WTC11 (cell line): ENCODE results near the gene TBC1D24. TPM values are rescaled to one million over a fixed set of nuclear protein-coding genes. Genes with fewer than 3 reads are reported as not detected.

ENCODE experiments used
- ATAC-seq: fragments of 200-7000 bp; cut with Tn5 transposase; 2 replicates; pipeline ENCODE4 v1.10.0; 2021; ENCODE audit warnings: mild to moderate bottlenecking, moderate library complexity
- CTCF ChIA-PET: fragments of 300-600 bp; sonication (Branson Sonifier 250); formaldehyde crosslinking; loops from one replicate; lab custom pipeline; 2021; ENCODE audit warnings: antibody characterized with exemption; lab: Charles Lee
- POLR2A ChIA-PET: fragments of 350-600 bp; sonication (Branson Sonifier 250); formaldehyde crosslinking; loops from one replicate; lab custom pipeline; 2021; ENCODE audit warnings: antibody characterized with exemption; lab: Charles Lee
- DNase-seq: peaks from one replicate; pipeline ENCODE4 v3.0.0; 2021; ENCODE audit warnings: low spot score
- H3K27ac Mint-ChIP-seq: 2 replicates; pipeline ENCODE4 v1.8.0; 2021; ENCODE audit warnings: mixed read lengths
- H3K27me3 Mint-ChIP-seq: 2 replicates; pipeline ENCODE4 v1.8.0; 2021; ENCODE audit warnings: low read depth, mild to moderate bottlenecking, moderate library complexity, mixed read lengths
- H3K36me3 Mint-ChIP-seq: 2 replicates; pipeline ENCODE4 v1.8.0; 2021; ENCODE audit warnings: mixed read lengths
- H3K4me1 Mint-ChIP-seq: 2 replicates; pipeline ENCODE4 v1.8.0; 2022; ENCODE audit warnings: mixed read lengths
- H3K4me3 Mint-ChIP-seq: 2 replicates; pipeline ENCODE4 v1.8.0; 2021; ENCODE audit warnings: mild to moderate bottlenecking, moderate library complexity, mixed read lengths
- H3K9me3 Mint-ChIP-seq: 2 replicates; pipeline ENCODE4 v1.8.0; 2021; ENCODE audit warnings: mixed read lengths
- E2F1 ChIP-seq: sonication (generic); formaldehyde crosslinking; IDR thresholded peaks from 2 replicates; pipeline ENCODE4 v1.8.0; 2022; ENCODE audit warnings: mild to moderate bottlenecking, missing genetic modification reagents
- E2F4 ChIP-seq: sonication (generic); formaldehyde crosslinking; IDR thresholded peaks from 2 replicates; pipeline ENCODE4 v1.8.1; 2022; ENCODE audit warnings: low read depth, mild to moderate bottlenecking, moderate library complexity, missing genetic modification reagents, borderline replicate concordance
- E2F5 ChIP-seq: sonication (generic); formaldehyde crosslinking; IDR thresholded peaks from 2 replicates; pipeline ENCODE4 v1.8.1; 2022; ENCODE audit warnings: mild to moderate bottlenecking, moderate library complexity, missing genetic modification reagents
- ESRRA ChIP-seq: sonication (generic); formaldehyde crosslinking; IDR thresholded peaks from 2 replicates; pipeline ENCODE4 v1.8.1; 2022; ENCODE audit warnings: mild to moderate bottlenecking, missing genetic modification reagents, borderline replicate concordance
- ETV6 ChIP-seq: sonication (generic); formaldehyde crosslinking; IDR thresholded peaks from 2 replicates; pipeline ENCODE4 v1.8.1; 2022; ENCODE audit warnings: mild to moderate bottlenecking, missing genetic modification reagents
- JUN ChIP-seq: sonication (generic); formaldehyde crosslinking; IDR thresholded peaks from 2 replicates; pipeline ENCODE4 v1.8.0; 2023; ENCODE audit warnings: mild to moderate bottlenecking, missing genetic modification reagents
- KAT7 ChIP-seq: sonication (generic); formaldehyde crosslinking; IDR thresholded peaks from 2 replicates; pipeline ENCODE4 v1.8.1; 2023; ENCODE audit warnings: missing genetic modification reagents, mild to moderate bottlenecking, borderline replicate concordance
- MLX ChIP-seq: sonication (generic); formaldehyde crosslinking; IDR thresholded peaks from 2 replicates; pipeline ENCODE4 v1.8.1; 2023; ENCODE audit warnings: mild to moderate bottlenecking, missing genetic modification reagents, moderate library complexity
- PREB ChIP-seq: sonication (generic); formaldehyde crosslinking; IDR thresholded peaks from 2 replicates; pipeline ENCODE4 v1.8.1; 2022; ENCODE audit warnings: mild to moderate bottlenecking, missing genetic modification reagents, moderate library complexity, borderline replicate concordance
- SMAD4 ChIP-seq: sonication (generic); formaldehyde crosslinking; IDR thresholded peaks from 2 replicates; pipeline ENCODE4 v1.8.0; 2022; ENCODE audit warnings: mild to moderate bottlenecking, missing genetic modification reagents
- SP1 ChIP-seq: sonication (generic); formaldehyde crosslinking; conservative IDR thresholded peaks from 2 replicates; pipeline ENCODE4 v1.8.1; 2022; ENCODE audit warnings: missing genetic modification reagents
- TEAD1 ChIP-seq: sonication (generic); formaldehyde crosslinking; IDR thresholded peaks from 2 replicates; pipeline ENCODE4 v1.8.0; 2022; ENCODE audit warnings: mild to moderate bottlenecking, missing genetic modification reagents
- USF2 ChIP-seq: sonication (generic); formaldehyde crosslinking; IDR thresholded peaks from 2 replicates; pipeline ENCODE4 v1.8.1; 2023; ENCODE audit warnings: mild to moderate bottlenecking, missing genetic modification reagents, moderate library complexity
- ZNF219 ChIP-seq: sonication (generic); formaldehyde crosslinking; IDR thresholded peaks from 2 replicates; pipeline ENCODE4 v1.8.0; 2023; ENCODE audit warnings: missing genetic modification reagents, mild to moderate bottlenecking, borderline replicate concordance
- ZNF263 ChIP-seq: sonication (generic); formaldehyde crosslinking; IDR thresholded peaks from 2 replicates; pipeline ENCODE4 v1.8.1; 2022; ENCODE audit warnings: low read depth, mild to moderate bottlenecking, moderate library complexity, missing genetic modification reagents
- ZNF423 ChIP-seq: fragments of 250-450 bp; sonication (Bioruptor Pico); IDR thresholded peaks from 2 replicates; pipeline ENCODE4 v2.1.2; 2022; ENCODE audit warnings: mild to moderate bottlenecking, moderate library complexity
- ZNF425 ChIP-seq: fragments of 250-450 bp; sonication (Bioruptor Pico); conservative IDR thresholded peaks from 2 replicates; pipeline ENCODE4 v1.9.0; 2021; ENCODE audit warnings: mild to moderate bottlenecking
- total RNA-seq: library from RNA; stranded (reverse); gene quantifications from 3 replicates; pipeline ENCODE4 v1.2.3, GENCODE V29; 2021

Gene TBC1D24
- total RNA-seq, 1 experiment from 2014 or later = 21.0 TPM

GRCh38 chr16:2457946-2458345 lies 17.0 kb upstream of the TBC1D24 start:
- no peak overlapping the region for H3K27ac Mint-ChIP-seq
- ATAC-seq (no peak), DNase-seq (no peak)
- H3K27me3 Mint-ChIP-seq = no peaks in the 10 kb centered on the region
- H3K4me3 Mint-ChIP-seq = no peak overlapping the region
- peaks cover 35% of the 10 kb centered on the region for H3K36me3 Mint-ChIP-seq
- H3K9me3 Mint-ChIP-seq = no peaks in the 10 kb centered on the region
- ChIA-PET POLR2A (interaction anchor here (0.7 kb wide), 1 partner anchor 191 kb away, joined by 4 read pairs; no protein-coding TSS in a partner anchor), CTCF (interaction anchor here (1.0 to 3.8 kb wide), 4 partner anchors 20 to 263 kb away, joined by 3 to 42 read pairs (median 3); no protein-coding TSS in a partner anchor)
- TF ChIP-seq KAT7 (CRISPR knock-in tag) (no peak), USF2 (CRISPR knock-in tag) (peak; percentile 39)
- H3K4me1 Mint-ChIP-seq = peaks cover 10% of the 10 kb centered on the region

- ChIA-PET POLR2A (interaction anchor here (0.6 to 2.4 kb wide), 10 partner anchors 10 to 208 kb away, joined by 3 to 15 read pairs (median 4); partner anchors contain the start of genes AMDHD2, ECI1 and TBC1D24), CTCF (interaction anchor here (0.6 to 3.8 kb wide), 15 partner anchors 10 to 468 kb away, joined by 3 to 42 read pairs (median 4); partner anchors contain the start of genes ABCA3, CCNF, CEMP1 and ECI1)
- H3K36me3 Mint-ChIP-seq = peaks cover 29% of the 10 kb centered on the region
- peak overlapping the region; percentile 76 for H3K27ac Mint-ChIP-seq
- no peaks in the 10 kb centered on the region for H3K27me3 Mint-ChIP-seq
- TF ChIP-seq ZNF423 (CRISPR knock-in tag) (peak; percentile 52; the same call in 1 of the 2 replicates), ZNF219 (no peak), E2F4 (CRISPR knock-in tag) (no peak)
- no peaks in the 10 kb centered on the region for H3K9me3 Mint-ChIP-seq
- ATAC-seq (no peak), DNase-seq (no peak)
- peaks cover 10% of the 10 kb centered on the region for H3K4me1 Mint-ChIP-seq
- H3K4me3 Mint-ChIP-seq = peak overlapping the region; percentile 90
These were observed 15.9 kb upstream of the TBC1D24 start for GRCh38 chr16:2458887-2459646.

GRCh38 chr16:2459647-2460390 lies 15.1 kb upstream of the TBC1D24 start, which contains the start of gene TEDC2:
Gene TEDC2 (plus strand): TSS chr16:2460109. CDS start chr16:2460145, 36 bp downstream.
- Mint-ChIP-seq H3K4me1 (peaks cover 10% of the 10 kb centered on the region), H3K9me3 (no peaks in the 10 kb centered on the region), H3K27ac (peak within 1 kb of the TSS; percentile 76), H3K4me3 (peak within 1 kb of the TSS; percentile 90), H3K27me3 (no peaks in the 10 kb centered on the region), H3K36me3 (peaks cover 28% of the 10 kb centered on the region)
- ChIA-PET CTCF (interaction anchor here (0.6 to 3.8 kb wide), 14 partner anchors 9 to 467 kb away, joined by 3 to 42 read pairs (median 4); partner anchors contain the start of genes ABCA3, CCNF, CEMP1 and ECI1), POLR2A (interaction anchor here (0.7 to 2.4 kb wide), 9 partner anchors 10 to 199 kb away, joined by 3 to 15 read pairs (median 5); partner anchors contain the start of genes AMDHD2 and TBC1D24)
- DNase-seq = peak; percentile 99
- peak; percentile 96 for ATAC-seq
- TF ChIP-seq SMAD4 (CRISPR knock-in tag) (no peak), E2F4 (CRISPR knock-in tag) (peak; percentile 77; the same call in 1 of the 2 replicates), ESRRA (CRISPR knock-in tag) (peak; percentile 28; the same call in 1 of the 2 replicates), TEAD1 (peak; percentile 46; the same call in 1 of the 2 replicates), E2F5 (peak; percentile 91), ETV6 (CRISPR knock-in tag) (no peak), ZNF263 (CRISPR knock-in tag) (0 out of 2 replicates have a peak, but pooled peaks have one; percentile 50), JUN (CRISPR knock-in tag) (peak; percentile 84), MLX (0 out of 2 replicates have a peak, but pooled peaks have one; percentile 19), SP1 (peak; percentile 90), KAT7 (CRISPR knock-in tag) (no peak), PREB (CRISPR knock-in tag) (no peak), ZNF425 (CRISPR knock-in tag) (no peak), E2F1 (CRISPR knock-in tag) (no peak)
